HFFc6 (cell line): ENCODE measurements around the gene PRUNE2. TPM values are rescaled to one million over a fixed set of nuclear protein-coding genes. Genes with fewer than 3 reads are reported as not detected.

ENCODE experiments used
- DNase-seq: peaks from one replicate; pipeline ENCODE4 v3.0.0-alpha.2; 2018
- H3K27ac Mint-ChIP-seq: 2 replicates; pipeline ENCODE4 v1.8.0; 2020; ENCODE audit warnings: mild to moderate bottlenecking, mixed read lengths
- H3K27me3 Mint-ChIP-seq: 2 replicates; pipeline ENCODE4 v1.8.0; 2021; ENCODE audit warnings: mild to moderate bottlenecking, moderate library complexity, mixed read lengths; ENCODE audit not compliant: insufficient read depth
- H3K36me3 Mint-ChIP-seq: 2 replicates; pipeline ENCODE4 v1.8.0; 2021; ENCODE audit warnings: low read depth, mixed read lengths
- H3K4me1 Mint-ChIP-seq: 2 replicates; pipeline ENCODE4 v1.8.0; 2020; ENCODE audit warnings: low read depth, mixed read lengths
- H3K4me3 Mint-ChIP-seq: 2 replicates; pipeline ENCODE4 v1.8.0; 2020; ENCODE audit warnings: mild to moderate bottlenecking, moderate library complexity, mixed read lengths
- H3K9me3 Mint-ChIP-seq: 2 replicates; pipeline ENCODE4 v1.8.0; 2020; ENCODE audit warnings: mild to moderate bottlenecking, mixed read lengths
- CTCF ChIP-seq: fragments of 200-600 bp; sonication (generic); IDR thresholded peaks from 2 replicates; pipeline ENCODE4 v1.5.0; 2021; ENCODE audit warnings: antibody characterized with exemption, mild to moderate bottlenecking
- total RNA-seq, 6 experiments: library from RNA; stranded (reverse); fragmentation: NEBNext Ultra II Directional; extraction: Animal tissue kit (Norgen Biotek cat#: 25700); gene quantifications; 2 replicates in 1 of 6; 3 replicates in 5 of 6; pipeline ENCODE4 v1.2.3, GENCODE V29; 2021

The PRUNE2 gene
- total RNA-seq, 6 experiments from 2014 or later = 0.02 to 0.29 (median 0.16) TPM; not detected in 2

- Mint-ChIP-seq H3K36me3 (no peaks in the 10 kb centered on the region), H3K27me3 (peaks cover 11% of the 10 kb centered on the region), H3K4me3 (no peak overlapping the region), H3K9me3 (no peaks in the 10 kb centered on the region), H3K27ac (no peak overlapping the region), H3K4me1 (no peaks in the 10 kb centered on the region)
- DNase-seq = no peak
- TF ChIP-seq CTCF = no peak
Measured at GRCh38 chr9:76772686-76773445, 133.0 kb downstream of the PRUNE2 start.

DNA sequence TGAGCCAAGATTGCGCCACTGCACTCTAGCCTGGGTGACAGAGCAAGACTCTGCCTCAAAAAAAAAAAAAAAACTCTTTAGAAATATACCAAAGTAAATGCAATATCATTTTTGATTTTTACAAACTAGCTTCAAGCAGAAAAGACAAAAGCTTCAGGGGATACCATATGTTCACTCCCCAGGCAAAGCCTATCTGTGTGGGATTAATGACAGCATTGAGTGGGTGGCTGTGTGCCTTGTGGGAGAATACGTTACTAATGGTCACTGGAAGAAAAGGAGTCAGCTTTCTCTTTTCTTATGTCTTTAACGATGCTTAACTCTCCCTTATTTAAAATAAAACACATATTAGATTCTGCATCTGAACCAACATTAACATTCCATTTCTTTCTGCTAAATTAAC, 139.8 kb downstream of the PRUNE2 start:
- H3K4me3 Mint-ChIP-seq = no peak overlapping the region
- no peaks in the 10 kb centered on the region for H3K9me3 Mint-ChIP-seq
- H3K27ac Mint-ChIP-seq = no peak overlapping the region
- DNase-seq = no peak
- H3K36me3 Mint-ChIP-seq = no peaks in the 10 kb centered on the region
- H3K4me1 Mint-ChIP-seq = no peaks in the 10 kb centered on the region
- H3K27me3 Mint-ChIP-seq = peaks cover 5% of the 10 kb centered on the region; the same call in 1 of the 2 replicates
- no peak for TF ChIP-seq CTCF

DNA sequence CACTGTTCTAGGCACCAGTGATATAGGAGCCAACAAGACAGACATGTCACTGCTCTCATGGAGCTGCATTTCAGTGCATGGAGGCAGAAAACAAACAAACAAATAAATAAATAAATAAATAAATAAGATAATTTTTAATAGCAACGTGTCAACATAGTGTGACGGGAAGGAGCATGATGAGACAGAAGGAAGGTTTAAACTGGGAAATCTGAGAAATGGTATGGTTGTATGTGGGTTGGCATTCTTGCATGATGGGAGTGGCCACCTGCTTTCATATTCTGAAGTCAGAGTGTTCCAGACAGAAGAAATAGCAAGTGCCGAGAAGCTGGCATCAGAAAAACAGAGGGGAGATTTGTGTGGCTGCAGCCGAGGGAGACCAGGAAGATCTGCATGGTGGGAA, 141.8 kb downstream of the PRUNE2 start, which contains the start of gene PCA3:
Gene PCA3 (plus strand): TSS at position 301 of the 400 bp plus-strand sequence.
- no peaks in the 10 kb centered on the region for H3K36me3 Mint-ChIP-seq
- no peaks in the 10 kb centered on the region for H3K9me3 Mint-ChIP-seq
- H3K27me3 Mint-ChIP-seq = peaks cover 13% of the 10 kb centered on the region
- H3K27ac Mint-ChIP-seq = no peak within 1 kb of the TSS
- DNase-seq = no peak
- no peaks in the 10 kb centered on the region for H3K4me1 Mint-ChIP-seq
- H3K4me3 Mint-ChIP-seq = no peak within 1 kb of the TSS
- TF ChIP-seq CTCF = no peak

DNA sequence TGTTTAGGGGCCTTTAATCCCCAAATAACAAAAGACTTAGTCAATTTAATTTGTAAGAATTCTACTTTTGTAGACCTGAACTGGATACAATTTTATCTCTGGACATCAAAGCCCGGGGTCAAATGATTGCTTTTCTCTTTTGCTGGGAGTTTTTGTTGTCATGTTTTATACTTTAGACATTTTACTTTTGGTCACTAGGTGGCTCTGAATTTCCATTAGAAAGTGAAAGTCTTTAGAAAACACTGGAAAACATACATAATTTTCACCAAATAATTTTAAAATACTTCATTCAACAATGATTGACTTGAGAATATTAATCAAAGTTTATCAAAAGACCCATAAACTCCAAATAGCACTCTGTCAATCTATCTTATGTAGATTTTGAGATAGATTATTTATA, 144.5 kb downstream of the PRUNE2 start:
- Mint-ChIP-seq H3K27ac (no peak overlapping the region), H3K4me3 (no peak overlapping the region), H3K9me3 (no peaks in the 10 kb centered on the region), H3K36me3 (no peaks in the 10 kb centered on the region), H3K4me1 (peaks cover under 1% of the 10 kb centered on the region; the same call in 1 of the 2 replicates), H3K27me3 (peaks cover 12% of the 10 kb centered on the region)
- peak; percentile 77 for TF ChIP-seq CTCF
- no peak for DNase-seq

GRCh38 chr9:76759732-76760131, 146.2 kb downstream of the PRUNE2 start:
- Mint-ChIP-seq H3K4me3 (no peak overlapping the region), H3K36me3 (no peaks in the 10 kb centered on the region), H3K27me3 (peaks cover 11% of the 10 kb centered on the region), H3K27ac (no peak overlapping the region), H3K9me3 (no peaks in the 10 kb centered on the region), H3K4me1 (peaks cover 12% of the 10 kb centered on the region)
- no peak for DNase-seq
- no peak for TF ChIP-seq CTCF
